Fibroblast of lung (primary cell): ENCODE data around the gene KITLG.

Experiments
- CTCF ChIP-seq, 2 donors: IDR thresholded peaks in 1 of 2; conservative IDR thresholded peaks in 1 of 2; 1 replicate in 1 of 2; 2 replicates in 1 of 2; pipeline ENCODE4 v1.5.1; 2011 to 2012; ENCODE audit warnings: low read length in 2 of 2, control low read depth in 1 of 2, inconsistent platforms in 1 of 2, low read depth in 1 of 2, mild to moderate bottlenecking in 1 of 2
- EZH2 ChIP-seq: IDR thresholded peaks from 2 replicates; pipeline ENCODE4 v1.5.1; 2012; ENCODE audit warnings: low read length, control low read depth, mild to moderate bottlenecking; ENCODE audit errors: missing control alignments

DNA sequence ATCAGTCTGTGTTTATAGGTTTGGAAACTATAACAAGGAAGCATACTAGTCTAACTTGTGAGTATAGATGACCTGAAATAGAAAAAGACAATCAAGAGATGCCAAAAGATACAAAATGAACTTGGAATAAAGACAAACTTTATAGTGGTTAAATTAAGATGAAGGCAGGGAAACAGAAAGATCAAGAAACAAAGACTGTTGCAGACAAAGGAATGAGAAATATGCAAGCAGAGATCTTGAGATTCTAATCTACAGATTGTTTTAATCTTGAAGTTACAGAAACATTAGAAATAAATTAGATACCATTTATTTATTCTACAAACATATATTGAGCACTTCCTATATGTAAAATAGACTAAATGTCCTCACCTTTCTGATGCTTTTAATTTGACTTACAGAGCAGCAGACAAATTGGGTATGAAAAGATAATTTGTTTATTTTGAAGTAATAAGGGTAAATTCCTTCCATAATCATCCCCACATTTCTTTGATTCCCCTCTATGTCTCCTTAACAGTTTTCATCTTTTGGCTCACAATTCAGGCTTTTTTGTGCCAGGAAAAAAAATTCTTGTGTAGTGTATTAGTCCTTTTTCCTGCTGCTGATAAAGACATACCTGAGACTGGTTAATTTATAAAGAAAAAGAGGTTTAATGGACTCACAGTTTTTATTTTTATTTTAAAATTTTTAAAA is 134.4 kb downstream of the KITLG start:
- TF ChIP-seq CTCF (conservative IDR thresholded peaks at IDR 0.05 in 1 of 2, IDR thresholded peaks at IDR 0.05 in 1 of 2; ENCODE audit: low read depth in 1 of 2, low read length in 2 of 2) (no peak), EZH2 (no peak)
